Activated B cell treated with CpG ODN at 0.5 μM for 24 hours (primary cell): ENCODE results near the gene PELI2. TPM values are rescaled to one million over a fixed set of nuclear protein-coding genes. Genes with fewer than 3 reads are reported as not detected.

Experiments used
- ATAC-seq: fragments of 200-7000 bp; cut with Tn5 transposase; one replicate; pipeline ENCODE4 v1.10.0; 2021; ENCODE audit warnings: low read depth, mild to moderate bottlenecking, moderate library complexity
- CTCF ChIA-PET: fragments of 350-600 bp; sonication (Branson Sonifier 250); formaldehyde crosslinking; loops from one replicate; lab custom pipeline; 2021; ENCODE audit warnings: antibody characterized with exemption; lab: Charles Lee
- POLR2A ChIA-PET: fragments of 350-600 bp; sonication (Branson Sonifier 250); formaldehyde crosslinking; loops from one replicate; lab custom pipeline; 2021; ENCODE audit warnings: antibody characterized with exemption; lab: Charles Lee
- DNase-seq: peaks from one replicate; pipeline ENCODE4 v3.0.0; 2022
- H3K27ac Mint-ChIP-seq: one replicate; pipeline ENCODE4 v1.8.0; 2020; ENCODE audit warnings: mixed read lengths
- H3K27me3 Mint-ChIP-seq: one replicate; pipeline ENCODE4 v1.8.0; 2021; ENCODE audit warnings: mixed read lengths
- H3K36me3 Mint-ChIP-seq: one replicate; pipeline ENCODE4 v1.8.0; 2021; ENCODE audit warnings: low read depth, mixed read lengths
- H3K4me1 Mint-ChIP-seq: one replicate; pipeline ENCODE4 v1.8.0; 2021; ENCODE audit warnings: mixed read lengths
- H3K4me3 Mint-ChIP-seq: one replicate; pipeline ENCODE4 v1.8.0; 2020; ENCODE audit warnings: mild to moderate bottlenecking, mixed read lengths
- H3K9me3 Mint-ChIP-seq: one replicate; pipeline ENCODE4 v1.8.0; 2020; ENCODE audit warnings: mixed read lengths
- CTCF ChIP-seq: fragments of 200-600 bp; IDR thresholded peaks from one replicate; pipeline ENCODE4 v1.8.0; 2022; ENCODE audit warnings: antibody characterized with exemption, mild to moderate bottlenecking
- intact Hi-C: fragments of 100-400 bp; cut with micrococcal nuclease; formaldehyde crosslinking; loops from one replicate; pipeline ENCODE4 v1.15.1; 2024
- total RNA-seq: library from RNA; stranded (reverse); gene quantifications from 2 replicates; pipeline ENCODE4 v1.2.3, GENCODE V29; 2022

The PELI2 gene
- total RNA-seq, 1 donor from 2014 or later: 6.1 TPM

- ATAC-seq (no peak), DNase-seq (no peak)
- Mint-ChIP-seq H3K4me1 (peaks cover 16% of the 10 kb centered on the region), H3K36me3 (no peaks in the 10 kb centered on the region), H3K27ac (no peak overlapping the region), H3K9me3 (no peaks in the 10 kb centered on the region), H3K4me3 (no peak overlapping the region), H3K27me3 (peaks cover 6% of the 10 kb centered on the region)
- CTCF ChIA-PET: no interaction called here
- no peak for TF ChIP-seq CTCF
- POLR2A ChIA-PET: no interaction called here
- intact Hi-C loops: no loop called here
Observed at GRCh38 chr14:56138928-56139327, 20.7 kb downstream of the PELI2 start.

- peaks cover 4% of the 10 kb centered on the region for H3K27me3 Mint-ChIP-seq
- no peaks in the 10 kb centered on the region for H3K9me3 Mint-ChIP-seq
- POLR2A ChIA-PET: no interaction called here
- DNase-seq (no peak), ATAC-seq (no peak)
- CTCF ChIA-PET: no interaction called here
- no peak overlapping the region for H3K4me3 Mint-ChIP-seq
- intact Hi-C loops: no loop called here
- TF ChIP-seq CTCF: no peak
- H3K4me1 Mint-ChIP-seq: peaks cover 21% of the 10 kb centered on the region
- no peak overlapping the region for H3K27ac Mint-ChIP-seq
- H3K36me3 Mint-ChIP-seq: no peaks in the 10 kb centered on the region
Observed at GRCh38 chr14:56142314-56142713, 24.1 kb downstream of the PELI2 start.

GRCh38 chr14:56143025-56143424, 24.8 kb downstream of the PELI2 start:
- no peaks in the 10 kb centered on the region for H3K9me3 Mint-ChIP-seq
- H3K36me3 Mint-ChIP-seq: no peaks in the 10 kb centered on the region
- no peak overlapping the region for H3K4me3 Mint-ChIP-seq
- H3K27ac Mint-ChIP-seq: no peak overlapping the region
- H3K27me3 Mint-ChIP-seq: peaks cover 1% of the 10 kb centered on the region
- no peak for ATAC-seq
- no peak for TF ChIP-seq CTCF
- intact Hi-C loops: no loop called here
- peaks cover 21% of the 10 kb centered on the region for H3K4me1 Mint-ChIP-seq
- POLR2A ChIA-PET: no interaction called here
- CTCF ChIA-PET: no interaction called here
- DNase-seq: no peak

- H3K27me3 Mint-ChIP-seq: peaks cover 1% of the 10 kb centered on the region
- DNase-seq (no peak), ATAC-seq (no peak)
- ChIA-PET CTCF (no interaction called here), POLR2A (no interaction called here)
- no peaks in the 10 kb centered on the region for H3K9me3 Mint-ChIP-seq
- H3K4me1 Mint-ChIP-seq: peaks cover 29% of the 10 kb centered on the region
- no peaks in the 10 kb centered on the region for H3K36me3 Mint-ChIP-seq
- H3K27ac Mint-ChIP-seq: no peak overlapping the region
- intact Hi-C loops: no loop called here
- TF ChIP-seq CTCF: no peak
- no peak overlapping the region for H3K4me3 Mint-ChIP-seq
Observed at GRCh38 chr14:56144176-56144575, 26.0 kb downstream of the PELI2 start.

- ATAC-seq (no peak), DNase-seq (no peak)
- no peak for TF ChIP-seq CTCF
- intact Hi-C loops: no loop called here
- Mint-ChIP-seq H3K4me1 (peaks cover 39% of the 10 kb centered on the region), H3K27ac (no peak overlapping the region), H3K27me3 (no peaks in the 10 kb centered on the region), H3K9me3 (no peaks in the 10 kb centered on the region), H3K36me3 (no peaks in the 10 kb centered on the region), H3K4me3 (no peak overlapping the region)
- ChIA-PET CTCF (no interaction called here), POLR2A (no interaction called here)
Observed at GRCh38 chr14:56145181-56145769, 27.1 kb downstream of the PELI2 start.
